GM18517 (cell line): Measurements from ENCODE around the gene ATP6V1F.

Experiments used
- ATAC-seq: cut with Tn5 transposase; IDR thresholded peaks from one replicate; pipeline ENCODE4 v1.9.1; 2021; ENCODE audit warnings: mild to moderate bottlenecking, moderate library complexity; ENCODE audit not compliant: unreplicated experiment

The ATP6V1F gene

GRCh38 chr7:128914566-128915151 is 52.0 kb downstream of the ATP6V1F start:
- ATAC-seq: no peak

- no peak for ATAC-seq
Measured at GRCh38 chr7:128915271-128915819, 52.7 kb downstream of the ATP6V1F start.
